ENCODE results near the gene ZSWIM5.

DNA sequence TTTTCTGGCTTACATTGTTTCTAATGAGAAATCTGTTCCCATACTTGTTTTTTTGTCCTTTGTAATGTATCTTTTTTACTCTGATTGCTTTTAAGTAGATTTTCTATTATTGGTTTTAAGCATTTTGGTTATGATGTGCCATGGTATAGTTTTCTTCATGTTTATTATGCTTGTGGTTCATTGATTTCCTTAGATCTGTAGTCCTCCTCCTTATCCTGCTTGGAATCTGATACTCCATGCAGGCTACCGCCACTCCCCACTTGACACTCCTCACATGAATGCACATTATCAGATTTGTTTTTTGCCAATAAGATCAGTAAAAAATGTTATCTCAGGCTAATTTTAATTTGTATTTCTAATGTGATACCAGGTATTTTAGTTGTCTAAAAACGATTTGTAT is 173.6 kb downstream of the ZSWIM5 start:
- TF ChIP-seq POLR2AphosphoS5 (IDR thresholded peaks at IDR 0.05; ENCODE audit: insufficient read depth in 1 of 2, low read depth in 1 of 2): no peak
- no peak for TF ChIP-seq POLR2A (IDR thresholded peaks at IDR 0.05)
- TF ChIP-seq, protein P1, sequence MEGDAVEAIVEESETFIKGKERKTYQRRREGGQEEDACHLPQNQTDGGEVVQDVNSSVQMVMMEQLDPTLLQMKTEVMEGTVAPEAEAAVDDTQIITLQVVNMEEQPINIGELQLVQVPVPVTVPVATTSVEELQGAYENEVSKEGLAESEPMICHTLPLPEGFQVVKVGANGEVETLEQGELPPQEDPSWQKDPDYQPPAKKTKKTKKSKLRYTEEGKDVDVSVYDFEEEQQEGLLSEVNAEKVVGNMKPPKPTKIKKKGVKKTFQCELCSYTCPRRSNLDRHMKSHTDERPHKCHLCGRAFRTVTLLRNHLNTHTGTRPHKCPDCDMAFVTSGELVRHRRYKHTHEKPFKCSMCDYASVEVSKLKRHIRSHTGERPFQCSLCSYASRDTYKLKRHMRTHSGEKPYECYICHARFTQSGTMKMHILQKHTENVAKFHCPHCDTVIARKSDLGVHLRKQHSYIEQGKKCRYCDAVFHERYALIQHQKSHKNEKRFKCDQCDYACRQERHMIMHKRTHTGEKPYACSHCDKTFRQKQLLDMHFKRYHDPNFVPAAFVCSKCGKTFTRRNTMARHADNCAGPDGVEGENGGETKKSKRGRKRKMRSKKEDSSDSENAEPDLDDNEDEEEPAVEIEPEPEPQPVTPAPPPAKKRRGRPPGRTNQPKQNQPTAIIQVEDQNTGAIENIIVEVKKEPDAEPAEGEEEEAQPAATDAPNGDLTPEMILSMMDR (IDR thresholded peaks at IDR 0.05): no peak
